AG04449 (cell line): ENCODE measurements around the gene CDCA4.

Source experiments
- CTCF ChIA-PET: fragments of 350-600 bp; formaldehyde crosslinking; extraction: SDS; loops from one replicate; lab custom pipeline; 2021; ENCODE audit warnings: antibody characterized with exemption; lab: Yijun Ruan, JAX
- POLR2A ChIA-PET: fragments of 400-600, 350-600 bp; formaldehyde crosslinking; extraction: SDS; loops from one replicate; lab custom pipeline; 2020; ENCODE audit warnings: antibody characterized with exemption, inconsistent platforms; lab: Yijun Ruan, JAX
- DNase-seq: peaks from one replicate; pipeline ENCODE4 v3.0.0-alpha.2; 2010; ENCODE audit warnings: low read depth, low spot score
- H3K4me3 ChIP-seq: 2 replicates; pipeline ENCODE4 v1.5.1; 2011; ENCODE audit warnings: low read depth, mild to moderate bottlenecking, control low read depth, low read length
- TF ChIP-seq, protein P1 (sequence below): IDR thresholded peaks from one replicate; pipeline ENCODE4 v1.5.1; 2011; ENCODE audit warnings: mild to moderate bottlenecking, moderate library complexity, low read length, control low read depth, inconsistent platforms; ENCODE audit not compliant: insufficient read depth; ENCODE audit errors: missing control alignments

Gene CDCA4

DNA sequence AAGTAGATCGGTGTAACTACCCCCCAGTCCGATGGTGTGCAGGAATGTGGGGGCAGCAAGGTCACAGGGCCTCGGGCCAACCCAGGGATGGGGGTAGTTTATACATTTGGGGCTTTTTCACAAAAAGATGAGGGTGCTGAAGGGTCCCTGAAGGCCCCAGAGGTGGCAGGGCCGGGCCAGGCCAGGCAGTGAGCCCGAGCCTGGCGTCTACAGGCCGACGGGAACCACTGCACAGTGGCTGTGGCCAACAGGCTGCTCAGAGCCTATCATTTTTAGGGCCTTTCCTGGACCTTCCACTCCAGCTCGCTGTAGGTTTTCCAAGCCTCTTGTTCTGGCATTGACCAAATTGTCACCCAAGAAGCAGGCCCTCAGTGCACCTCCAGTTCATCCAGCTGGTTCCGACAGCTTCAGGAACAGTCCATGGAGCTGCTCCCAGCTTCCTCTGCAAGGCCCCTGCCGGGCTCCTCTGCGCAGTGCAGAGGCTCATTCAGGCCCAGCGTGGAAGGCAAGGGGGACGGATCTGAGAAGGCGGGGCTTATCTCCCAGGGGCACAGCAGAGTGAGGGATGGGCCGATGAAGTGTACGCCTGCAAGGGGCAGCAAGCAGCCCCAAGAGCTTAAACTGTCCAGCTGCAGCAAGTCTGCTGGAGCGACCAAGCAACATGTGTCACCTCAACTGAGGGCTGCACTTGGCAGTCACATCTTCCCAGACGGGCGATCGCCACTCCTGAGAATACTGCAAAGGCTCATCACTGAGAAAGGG, 13.9 kb downstream of the CDCA4 start:
- H3K4me3 ChIP-seq: no peak overlapping the region
- DNase-seq: no peak
- TF ChIP-seq, protein P1, sequence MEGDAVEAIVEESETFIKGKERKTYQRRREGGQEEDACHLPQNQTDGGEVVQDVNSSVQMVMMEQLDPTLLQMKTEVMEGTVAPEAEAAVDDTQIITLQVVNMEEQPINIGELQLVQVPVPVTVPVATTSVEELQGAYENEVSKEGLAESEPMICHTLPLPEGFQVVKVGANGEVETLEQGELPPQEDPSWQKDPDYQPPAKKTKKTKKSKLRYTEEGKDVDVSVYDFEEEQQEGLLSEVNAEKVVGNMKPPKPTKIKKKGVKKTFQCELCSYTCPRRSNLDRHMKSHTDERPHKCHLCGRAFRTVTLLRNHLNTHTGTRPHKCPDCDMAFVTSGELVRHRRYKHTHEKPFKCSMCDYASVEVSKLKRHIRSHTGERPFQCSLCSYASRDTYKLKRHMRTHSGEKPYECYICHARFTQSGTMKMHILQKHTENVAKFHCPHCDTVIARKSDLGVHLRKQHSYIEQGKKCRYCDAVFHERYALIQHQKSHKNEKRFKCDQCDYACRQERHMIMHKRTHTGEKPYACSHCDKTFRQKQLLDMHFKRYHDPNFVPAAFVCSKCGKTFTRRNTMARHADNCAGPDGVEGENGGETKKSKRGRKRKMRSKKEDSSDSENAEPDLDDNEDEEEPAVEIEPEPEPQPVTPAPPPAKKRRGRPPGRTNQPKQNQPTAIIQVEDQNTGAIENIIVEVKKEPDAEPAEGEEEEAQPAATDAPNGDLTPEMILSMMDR: no peak
- ChIA-PET CTCF (no interaction called here), POLR2A (no interaction called here)

DNA sequence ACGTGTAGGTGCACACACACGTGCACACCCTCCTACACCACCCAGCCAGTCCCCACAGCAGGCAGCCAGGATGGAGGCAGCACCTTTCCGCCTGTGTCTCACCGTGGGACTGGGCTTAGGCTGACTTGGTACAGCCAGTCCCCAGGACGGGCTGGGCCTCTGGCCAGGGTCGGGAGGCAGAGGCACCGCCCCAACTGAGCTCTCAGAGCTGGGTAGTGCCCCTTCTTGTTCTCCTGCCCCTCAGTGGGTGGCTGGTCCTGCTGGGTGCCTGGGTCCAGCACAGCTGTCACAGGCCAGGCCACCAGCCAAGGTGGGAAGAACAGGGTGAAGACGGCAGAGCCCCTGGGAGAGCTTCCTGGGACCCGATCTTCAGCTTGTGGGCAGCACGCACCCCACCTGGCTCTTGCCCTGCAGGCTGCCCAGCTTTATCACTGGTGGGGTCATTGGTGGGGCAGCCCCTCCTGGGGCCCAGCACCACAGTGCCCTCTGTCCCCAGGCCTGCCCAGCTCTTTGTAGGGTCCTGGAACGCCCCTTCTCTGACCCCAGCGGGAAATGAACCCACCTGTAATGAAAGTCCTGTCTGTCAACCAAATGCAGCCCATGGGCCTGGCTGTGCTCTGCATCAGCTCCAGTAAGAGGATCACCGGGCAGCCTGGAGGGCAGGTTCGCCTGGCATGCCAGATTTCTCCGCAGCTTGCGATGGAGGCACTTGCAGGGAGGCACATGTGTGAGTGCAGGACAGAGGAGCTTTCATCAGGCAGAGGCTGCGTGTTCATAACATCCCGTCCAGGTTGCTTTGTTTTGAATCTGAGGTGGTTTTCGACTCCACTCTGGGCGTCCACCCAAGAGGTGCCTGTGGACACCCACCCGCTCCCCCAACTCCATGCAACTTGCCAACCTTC, 14.7 kb downstream of the CDCA4 start:
- POLR2A ChIA-PET: no interaction called here
- no peak for DNase-seq
- TF ChIP-seq, protein P1: no peak
- CTCF ChIA-PET: interaction anchor here (1.3 kb wide), 1 partner anchor 39 kb away, joined by 3 read pairs; no protein-coding TSS in a partner anchor
- H3K4me3 ChIP-seq: no peak overlapping the region

DNA sequence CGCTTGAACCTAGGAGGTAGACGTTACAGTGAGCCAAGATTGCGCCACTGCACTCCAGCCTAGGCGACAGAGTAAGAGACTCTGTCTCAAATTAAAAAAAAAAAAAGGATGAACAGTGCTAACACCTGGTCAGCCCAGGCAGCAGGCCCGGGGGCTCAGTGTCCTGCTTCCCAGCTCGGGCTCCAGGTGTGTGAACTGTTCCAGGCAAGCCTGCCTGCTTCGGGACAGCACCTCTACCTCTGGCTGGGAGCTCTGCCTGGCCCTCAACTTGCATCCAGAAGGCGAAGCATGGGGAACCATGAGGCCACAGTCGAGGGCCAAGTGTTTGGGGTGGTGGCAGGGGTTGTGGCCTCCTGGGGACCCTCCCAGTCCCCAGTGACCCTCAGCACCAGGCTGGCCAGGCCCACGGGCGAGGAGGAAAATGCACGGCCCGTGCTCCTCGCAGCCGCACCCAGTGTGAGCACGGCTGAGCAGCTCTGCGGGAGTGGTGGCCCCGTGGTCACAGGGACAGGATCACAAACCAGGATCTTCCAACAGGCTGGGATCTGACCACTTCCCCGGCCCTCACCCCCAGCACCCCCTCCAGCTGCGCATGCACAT, 15.5 kb downstream of the CDCA4 start:
- POLR2A ChIA-PET: no interaction called here
- CTCF ChIA-PET: interaction anchor here (1.2 to 1.3 kb wide), 2 partner anchors 40 to 41 kb away, joined by 3 read pairs; no protein-coding TSS in a partner anchor
- TF ChIP-seq, protein P1: no peak
- DNase-seq: no peak
- no peak overlapping the region for H3K4me3 ChIP-seq

DNA sequence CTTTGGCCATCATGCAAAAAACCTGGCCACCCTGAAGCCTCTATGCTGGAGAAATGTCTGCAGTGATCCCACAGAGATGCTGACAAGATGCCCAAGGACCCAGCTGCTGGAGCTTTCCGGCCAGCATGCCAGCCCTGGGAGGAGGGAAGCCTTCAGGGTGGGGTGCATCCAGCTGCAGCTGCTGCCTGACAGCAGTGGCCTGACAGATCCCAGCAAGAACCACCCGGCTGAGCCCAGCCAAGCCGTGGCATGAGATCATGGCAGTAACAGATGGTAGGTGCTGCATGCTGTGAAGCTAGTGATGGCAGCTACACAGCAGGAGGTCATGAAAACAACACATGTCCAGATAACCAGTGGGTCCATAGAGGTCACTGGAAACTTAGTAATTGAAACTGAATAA, 21.5 kb downstream of the CDCA4 start:
- no peak overlapping the region for H3K4me3 ChIP-seq
- TF ChIP-seq, protein P1: no peak
- ChIA-PET CTCF (interaction anchor here (1.9 to 3.6 kb wide), 2 partner anchors 25 to 46 kb away, joined by 14 to 15 read pairs; no protein-coding TSS in a partner anchor), POLR2A (no interaction called here)
- DNase-seq: no peak

DNA sequence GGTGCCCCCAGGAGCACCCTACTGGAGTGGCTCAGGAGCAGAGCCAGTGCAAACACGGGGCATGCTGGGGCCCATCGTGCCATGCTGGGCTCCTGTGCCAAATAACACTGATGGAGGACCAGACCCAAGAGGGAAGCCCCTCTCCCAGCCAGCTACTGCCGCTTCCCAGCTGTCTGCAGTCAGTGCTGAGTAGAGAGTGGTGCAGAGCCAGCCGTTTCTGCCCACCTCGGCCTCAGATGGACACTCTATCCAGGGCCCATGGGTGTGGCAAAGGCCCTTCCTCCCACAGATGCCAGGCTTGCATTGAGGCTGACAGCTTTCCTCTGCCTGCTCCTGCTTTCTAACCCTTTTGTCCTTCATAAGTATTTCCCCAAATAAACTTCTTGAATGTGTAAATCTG, 22.1 kb downstream of the CDCA4 start:
- ChIA-PET POLR2A (interaction anchor here (0.6 kb wide), 1 partner anchor 302 kb away, joined by 4 read pairs; the partner anchor contains the start of gene BRF1), CTCF (interaction anchor here (1.9 to 3.6 kb wide), 2 partner anchors 24 to 47 kb away, joined by 14 to 15 read pairs; no protein-coding TSS in a partner anchor)
- TF ChIP-seq, protein P1: no peak
- no peak overlapping the region for H3K4me3 ChIP-seq
- DNase-seq: no peak
